Upper lobe of left lung (tissue), 4 donors: ENCODE measurements around the gene KCNT1.

Experiments
- EP300 ChIP-seq, 4 donors: sonication (generic); formaldehyde crosslinking; IDR thresholded peaks; one replicate each; pipeline ENCODE4 v1.5.1; 2017; ENCODE audit warnings: antibody characterized with exemption in 4 of 4, control low read depth in 2 of 4
- POLR2A ChIP-seq, 4 donors: fragments of 450-650 bp; IDR thresholded peaks; one replicate each; pipeline ENCODE4 v1.5.1; 2016 to 2017; ENCODE audit warnings: antibody characterized with exemption in 4 of 4, mild to moderate bottlenecking in 2 of 4
- POLR2AphosphoS5 ChIP-seq, 2 donors: sonication (generic); formaldehyde crosslinking; IDR thresholded peaks; one replicate each; pipeline ENCODE4 v1.5.1; 2017; ENCODE audit warnings: antibody characterized with exemption in 2 of 2
- TF ChIP-seq, protein P1 (sequence below), 6 experiments: fragments of 450-650 bp in 4 of 6; fragments of 200-600 bp in 2 of 6; sonication (generic) in 2 of 6; IDR thresholded peaks; one replicate each; pipeline ENCODE4 v1.5.1; 2016 to 2019; ENCODE audit warnings: antibody characterized with exemption in 6 of 6

DNA sequence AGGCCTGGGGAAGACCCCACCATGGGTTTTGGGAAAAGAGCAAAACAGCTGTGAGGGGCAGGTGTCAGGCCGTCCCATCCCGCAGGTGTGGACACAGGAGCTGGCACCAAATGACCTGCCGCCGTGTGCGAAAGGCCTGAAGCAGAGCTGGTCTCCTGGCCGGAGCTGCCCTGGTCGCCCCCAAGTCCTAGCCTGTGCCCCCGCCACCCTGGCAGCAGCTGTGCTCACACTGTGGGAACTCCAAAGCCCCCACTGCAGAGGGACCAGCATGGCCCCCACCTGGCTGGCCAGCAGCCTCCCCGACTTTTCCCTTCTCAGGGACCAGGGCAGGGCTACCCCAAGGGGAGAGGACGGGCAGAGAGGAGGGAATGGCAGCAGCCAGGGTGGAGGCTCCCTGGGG, 88.4 kb downstream of the KCNT1 start:
- TF ChIP-seq, protein P1, sequence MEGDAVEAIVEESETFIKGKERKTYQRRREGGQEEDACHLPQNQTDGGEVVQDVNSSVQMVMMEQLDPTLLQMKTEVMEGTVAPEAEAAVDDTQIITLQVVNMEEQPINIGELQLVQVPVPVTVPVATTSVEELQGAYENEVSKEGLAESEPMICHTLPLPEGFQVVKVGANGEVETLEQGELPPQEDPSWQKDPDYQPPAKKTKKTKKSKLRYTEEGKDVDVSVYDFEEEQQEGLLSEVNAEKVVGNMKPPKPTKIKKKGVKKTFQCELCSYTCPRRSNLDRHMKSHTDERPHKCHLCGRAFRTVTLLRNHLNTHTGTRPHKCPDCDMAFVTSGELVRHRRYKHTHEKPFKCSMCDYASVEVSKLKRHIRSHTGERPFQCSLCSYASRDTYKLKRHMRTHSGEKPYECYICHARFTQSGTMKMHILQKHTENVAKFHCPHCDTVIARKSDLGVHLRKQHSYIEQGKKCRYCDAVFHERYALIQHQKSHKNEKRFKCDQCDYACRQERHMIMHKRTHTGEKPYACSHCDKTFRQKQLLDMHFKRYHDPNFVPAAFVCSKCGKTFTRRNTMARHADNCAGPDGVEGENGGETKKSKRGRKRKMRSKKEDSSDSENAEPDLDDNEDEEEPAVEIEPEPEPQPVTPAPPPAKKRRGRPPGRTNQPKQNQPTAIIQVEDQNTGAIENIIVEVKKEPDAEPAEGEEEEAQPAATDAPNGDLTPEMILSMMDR (IDR thresholded peaks at IDR 0.05): no peak
- TF ChIP-seq POLR2AphosphoS5 (IDR thresholded peaks at IDR 0.05): no peak
- no peak for TF ChIP-seq POLR2A (IDR thresholded peaks at IDR 0.05)
- TF ChIP-seq EP300 (IDR thresholded peaks at IDR 0.05): no peak
